ENCODE results near the gene SCP2. TPM values are rescaled to one million over a fixed set of nuclear protein-coding genes. Genes with fewer than 3 reads are reported as not detected.

SCP2 gene
- total RNA-seq, 1 experiment from 2014 or later: 73.2 TPM

DNA sequence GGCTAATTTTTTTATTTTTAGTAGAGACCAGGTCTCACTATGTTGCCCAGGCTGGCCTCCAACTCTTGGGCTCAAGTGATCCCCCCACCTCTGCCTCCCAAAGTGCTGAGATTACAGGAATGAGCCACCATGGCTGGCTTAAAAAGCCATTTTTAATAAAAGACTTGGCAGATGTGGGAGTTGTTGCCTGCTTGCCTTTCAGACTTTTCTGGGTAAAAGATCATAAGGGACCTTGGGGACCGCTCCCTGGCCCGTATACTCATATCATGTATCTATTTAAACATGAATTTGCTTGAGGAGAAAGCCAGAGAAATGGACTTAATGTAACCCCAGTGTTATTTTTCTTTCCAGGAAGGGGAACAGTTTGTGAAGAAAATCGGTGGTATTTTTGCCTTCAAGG, 111.5 kb downstream of the SCP2 start:
- ChIA-PET POLR2A (ENCODE audit: low non-redundant PET) (no interaction called here), CTCF (no interaction called here)
- no peaks in the 10 kb centered on the region for H3K36me3 ChIP-seq (ENCODE audit: insufficient read depth, low read length, poor library complexity, severe bottlenecking)
- intact Hi-C loops (cut with micrococcal nuclease; ENCODE audit: unreplicated experiment): no loop called here
- DNase-seq (ENCODE audit: low spot score): no peak
- H3K4me3 ChIP-seq (ENCODE audit: low read depth, low read length, poor library complexity, severe bottlenecking): no peak overlapping the region
- no peaks in the 10 kb centered on the region for H3K27me3 ChIP-seq (replicated peaks; ENCODE audit: insufficient read depth, low read depth, low read length, poor library complexity)
- TF ChIP-seq CTCF (conservative IDR thresholded peaks at IDR 0.05; ENCODE audit: low read depth, low read length) (no peak), EZH2 (IDR thresholded peaks at IDR 0.05; ENCODE audit: borderline replicate concordance, low read depth, low read length, poor library complexity, severe bottlenecking) (no peak)
- no TSS peak for BruUV-seq (replicated peaks)
- no peaks in the 10 kb centered on the region for H3K4me1 ChIP-seq (ENCODE audit: insufficient read depth, low read length, poor library complexity, severe bottlenecking)
- no peak overlapping the region for H3K27ac ChIP-seq (ENCODE audit: low read depth, low read length, poor library complexity, severe bottlenecking)
- no peaks in the 10 kb centered on the region for H3K9me3 ChIP-seq (ENCODE audit: low read depth, low read length, poor library complexity, severe bottlenecking)

DNA sequence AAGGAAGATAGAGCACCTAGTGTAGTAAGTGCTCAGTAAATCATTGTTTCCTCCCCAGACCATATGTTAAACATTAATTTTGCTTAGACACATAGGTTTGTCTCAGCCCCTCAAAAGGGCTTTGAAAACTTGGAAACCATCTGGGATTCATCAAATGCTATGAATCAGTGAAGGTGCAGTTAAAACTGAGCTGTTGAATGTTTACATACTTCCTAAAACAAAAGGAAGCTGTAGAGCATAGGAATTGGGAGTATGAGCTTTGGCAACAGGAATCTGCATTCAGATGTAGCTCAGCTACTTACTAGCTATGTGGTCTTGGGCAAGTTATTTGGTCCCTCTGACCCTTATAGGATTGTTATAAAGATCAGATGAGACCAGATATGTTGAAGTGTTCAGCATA, 116.2 kb downstream of the SCP2 start:
- Histone ChIP-seq H3K4me3 (ENCODE audit: low read depth, low read length, poor library complexity, severe bottlenecking) (no peak overlapping the region), H3K9me3 (ENCODE audit: low read depth, low read length, poor library complexity, severe bottlenecking) (no peaks in the 10 kb centered on the region), H3K27ac (ENCODE audit: low read depth, low read length, poor library complexity, severe bottlenecking) (no peak overlapping the region), H3K36me3 (ENCODE audit: insufficient read depth, low read length, poor library complexity, severe bottlenecking) (no peaks in the 10 kb centered on the region), H3K27me3 (replicated peaks; ENCODE audit: insufficient read depth, low read depth, low read length, poor library complexity) (no peaks in the 10 kb centered on the region), H3K4me1 (ENCODE audit: insufficient read depth, low read length, poor library complexity, severe bottlenecking) (peaks cover 20% of the 10 kb centered on the region)
- intact Hi-C loops (cut with micrococcal nuclease; ENCODE audit: unreplicated experiment): no loop called here
- BruUV-seq (replicated peaks): no TSS peak
- TF ChIP-seq CTCF (conservative IDR thresholded peaks at IDR 0.05; ENCODE audit: low read depth, low read length) (no peak), EZH2 (IDR thresholded peaks at IDR 0.05; ENCODE audit: borderline replicate concordance, low read depth, low read length, poor library complexity, severe bottlenecking) (no peak)
- DNase-seq (ENCODE audit: low spot score): no peak
- ChIA-PET CTCF (no interaction called here), POLR2A (ENCODE audit: low non-redundant PET) (no interaction called here)

DNA sequence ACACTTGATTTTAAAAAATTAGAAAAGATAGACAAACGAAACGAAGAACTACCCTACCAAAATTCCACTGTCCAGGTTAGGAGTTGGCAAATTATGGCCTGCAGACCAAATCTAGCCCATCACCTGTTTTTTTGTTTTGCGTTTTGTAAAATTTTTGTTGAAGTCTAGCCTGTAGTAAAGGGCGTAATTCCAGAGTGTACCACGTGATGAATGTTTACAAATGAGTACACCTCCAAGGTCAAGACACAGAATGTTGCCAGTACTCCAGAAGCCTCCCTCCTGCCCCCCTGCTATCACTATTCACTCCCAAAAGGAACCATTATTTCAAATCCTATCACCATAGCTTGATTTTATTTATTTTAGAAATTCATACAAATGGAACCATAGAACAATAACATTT, 117.8 kb downstream of the SCP2 start:
- no peak for DNase-seq (ENCODE audit: low spot score)
- no peaks in the 10 kb centered on the region for H3K27me3 ChIP-seq (replicated peaks; ENCODE audit: insufficient read depth, low read depth, low read length, poor library complexity)
- intact Hi-C loops (cut with micrococcal nuclease; ENCODE audit: unreplicated experiment): no loop called here
- CTCF ChIA-PET: no interaction called here
- peaks cover 37% of the 10 kb centered on the region for H3K4me1 ChIP-seq (ENCODE audit: insufficient read depth, low read length, poor library complexity, severe bottlenecking)
- no peak overlapping the region for H3K27ac ChIP-seq (ENCODE audit: low read depth, low read length, poor library complexity, severe bottlenecking)
- TF ChIP-seq CTCF (conservative IDR thresholded peaks at IDR 0.05; ENCODE audit: low read depth, low read length) (no peak), EZH2 (IDR thresholded peaks at IDR 0.05; ENCODE audit: borderline replicate concordance, low read depth, low read length, poor library complexity, severe bottlenecking) (no peak)
- no peak overlapping the region for H3K4me3 ChIP-seq (ENCODE audit: low read depth, low read length, poor library complexity, severe bottlenecking)
- H3K36me3 ChIP-seq (ENCODE audit: insufficient read depth, low read length, poor library complexity, severe bottlenecking): no peaks in the 10 kb centered on the region
- BruUV-seq (replicated peaks): no TSS peak
- POLR2A ChIA-PET (ENCODE audit: low non-redundant PET): no interaction called here
- no peaks in the 10 kb centered on the region for H3K9me3 ChIP-seq (ENCODE audit: low read depth, low read length, poor library complexity, severe bottlenecking)

Measured in A673 (cell line).